A549 (cell line): ENCODE data around the gene GOLT1B. TPM values are rescaled to one million over a fixed set of nuclear protein-coding genes. Genes with fewer than 3 reads are reported as not detected.

ENCODE experiments used
- ATAC-seq, 2 experiments: fragments of 200-7000 bp in 1 of 2; fragments of >200 bp in 1 of 2; cut with Nextera tagmentation in 1 of 2; cut with Tn5 transposase in 1 of 2; 3 replicates each; pipeline versions ENCODE4 v1.8.0 to v1.9.1; 2018 to 2020; ENCODE audit warnings: mild to moderate bottlenecking in 1 of 2, moderate library complexity in 1 of 2
- CTCF ChIA-PET: fragments of 300-600 bp; sonication (Branson Sonifier 250); formaldehyde crosslinking; extraction: SDS; loops from one replicate; lab custom pipeline; 2021; ENCODE audit warnings: antibody characterized with exemption, inconsistent platforms; lab: Yijun Ruan, JAX
- POLR2A ChIA-PET: fragments of 350-600 bp; formaldehyde crosslinking; extraction: SDS; loops from one replicate; lab custom pipeline; 2021; ENCODE audit warnings: antibody characterized with exemption, inconsistent platforms; lab: Yijun Ruan, JAX
- DNase-seq, 2 experiments: peaks; one replicate each; pipeline versions ENCODE4 v3.0.0 to v3.0.0-alpha.2; 2011 to 2016; ENCODE audit warnings: low read depth in 1 of 2, low spot score in 1 of 2
- FAIRE-seq: peaks from 2 replicates; lab custom pipeline; 2011; peaks lifted over from hg19 to GRCh38; lab: Jason Lieb, UNC
- H3K27ac ChIP-seq, 2 experiments: fragments of >200 bp; sonication (Bioruptor Twin); formaldehyde crosslinking; 3 replicates each; pipeline ENCODE4 v1.5.1; 2016 to 2017
- H3K4me1 ChIP-seq: fragments of >200 bp; sonication (Bioruptor Twin); formaldehyde crosslinking; 3 replicates; pipeline ENCODE4 v1.6.1; 2016
- H3K4me2 ChIP-seq: fragments of >200 bp; sonication (Bioruptor Twin); formaldehyde crosslinking; 3 replicates; pipeline ENCODE4 v1.6.1; 2016
- H3K4me3 ChIP-seq: fragments of >200 bp; sonication (Bioruptor Twin); formaldehyde crosslinking; 3 replicates; pipeline ENCODE4 v1.5.1; 2016
- H3K9me3 ChIP-seq: fragments of >200 bp; sonication (Bioruptor Twin); formaldehyde crosslinking; 3 replicates; pipeline ENCODE4 v1.6.1; 2016
- BHLHE40 ChIP-seq: IDR thresholded peaks from 2 replicates; pipeline ENCODE4 v1.6.1; 2012; ENCODE audit warnings: low read depth, low read length, inconsistent platforms
- CBX8 ChIP-seq: fragments of 200-600 bp; sonication (generic); IDR thresholded peaks from 2 replicates; pipeline ENCODE4 v1.6.1; 2016
- CHD4 ChIP-seq: fragments of 200-600 bp; sonication (generic); IDR thresholded peaks from 2 replicates; pipeline ENCODE4 v1.6.1; 2016; ENCODE audit warnings: antibody characterized with exemption, mild to moderate bottlenecking, borderline replicate concordance
- EHMT2 ChIP-seq: fragments of 200-600 bp; sonication (generic); IDR thresholded peaks from 2 replicates; pipeline ENCODE4 v1.6.1; 2016; ENCODE audit warnings: antibody characterized with exemption, low read depth, mild to moderate bottlenecking, moderate library complexity
- FOSB ChIP-seq: fragments of 250-450 bp; sonication (Bioruptor Pico); IDR thresholded peaks from 2 replicates; pipeline ENCODE4 v1.5.0; 2020; ENCODE audit warnings: mild to moderate bottlenecking, moderate library complexity
- FOSL2 ChIP-seq, 2 experiments: fragments of 450-650 bp in 1 of 2; fragments of >200 bp in 1 of 2; sonication (Bioruptor Twin) in 1 of 2; formaldehyde crosslinking; IDR thresholded peaks; 2 replicates each; pipeline versions ENCODE4 v1.5.0 to v1.6.1; 2016 to 2020; ENCODE audit warnings: mild to moderate bottlenecking in 1 of 2, moderate library complexity in 1 of 2
- FOXS1 ChIP-seq: fragments of 250-450 bp; sonication (Bioruptor Pico); IDR thresholded peaks from 2 replicates; pipeline ENCODE4 v1.5.0; 2020; ENCODE audit warnings: mild to moderate bottlenecking, moderate library complexity
- GATA3 ChIP-seq: IDR thresholded peaks from 2 replicates; pipeline ENCODE4 v1.6.1; 2012; ENCODE audit warnings: borderline replicate concordance
- HDAC2 ChIP-seq: fragments of 200-600 bp; sonication (generic); IDR thresholded peaks from 2 replicates; pipeline ENCODE4 v1.6.1; 2016
- HOXA7 ChIP-seq: fragments of 250-450 bp; sonication (Bioruptor Pico); IDR thresholded peaks from 2 replicates; pipeline ENCODE4 v1.5.0; 2020; ENCODE audit warnings: mild to moderate bottlenecking, moderate library complexity
- JUN ChIP-seq, 2 experiments: fragments of >200 bp; sonication (Bioruptor Twin); formaldehyde crosslinking; IDR thresholded peaks; 2 replicates in 1 of 2; 3 replicates in 1 of 2; pipeline ENCODE4 v1.6.1; 2016 to 2017
- JUNB ChIP-seq: fragments of >200 bp; sonication (Bioruptor Twin); formaldehyde crosslinking; IDR thresholded peaks from 2 replicates; pipeline ENCODE4 v1.6.1; 2016
- MAZ ChIP-seq: fragments of 150-350 bp; IDR thresholded peaks from 2 replicates; pipeline ENCODE4 v1.6.1; 2014; ENCODE audit warnings: antibody characterized with exemption, low read depth, low read length, borderline replicate concordance
- MYC ChIP-seq: IDR thresholded peaks from 2 replicates; pipeline ENCODE4 v1.6.1; 2012; ENCODE audit warnings: mild to moderate bottlenecking, inconsistent platforms, low read length, improper control_type of control experiment, borderline replicate concordance
- NPAS2 ChIP-seq: fragments of 250-450 bp; sonication (Bioruptor Pico); IDR thresholded peaks from 2 replicates; pipeline ENCODE4 v1.8.0; 2022; ENCODE audit warnings: mild to moderate bottlenecking, moderate library complexity, borderline replicate concordance
- POLR2A ChIP-seq: IDR thresholded peaks from 2 replicates; pipeline ENCODE4 v1.6.1; 2012; ENCODE audit warnings: mild to moderate bottlenecking, low read length
- POLR2AphosphoS2 ChIP-seq: conservative IDR thresholded peaks from 2 replicates; pipeline ENCODE4 v1.6.1; 2012; ENCODE audit warnings: low read length, improper control_type of control experiment, inconsistent platforms
- RAD21 ChIP-seq, 2 experiments: fragments of >200 bp in 1 of 2; sonication (Bioruptor Twin) in 1 of 2; formaldehyde crosslinking in 1 of 2; IDR thresholded peaks in 1 of 2; conservative IDR thresholded peaks in 1 of 2; 2 replicates in 1 of 2; 3 replicates in 1 of 2; pipeline ENCODE4 v1.6.1; 2012 to 2018; ENCODE audit warnings: inconsistent platforms in 1 of 2
- TFCP2L1 ChIP-seq: fragments of 250-450 bp; sonication (Bioruptor Pico); IDR thresholded peaks from 2 replicates; pipeline ENCODE4 v1.5.0; 2021; ENCODE audit warnings: mild to moderate bottlenecking
- TP53 ChIP-seq: fragments of 250-450 bp; sonication (Bioruptor Pico); IDR thresholded peaks from 2 replicates; pipeline ENCODE4 v1.5.0; 2021; ENCODE audit warnings: mild to moderate bottlenecking, moderate library complexity
- ZC3H11A ChIP-seq: fragments of 450-650 bp; IDR thresholded peaks from 2 replicates; pipeline ENCODE4 v1.6.1; 2014; ENCODE audit warnings: antibody characterized with exemption, mild to moderate bottlenecking
- ZFP36 ChIP-seq: fragments of 450-650 bp; IDR thresholded peaks from 2 replicates; pipeline ENCODE4 v1.6.1; 2014; ENCODE audit warnings: borderline replicate concordance; ENCODE audit not compliant: partially characterized antibody
- ZSCAN20 ChIP-seq: fragments of 250-450 bp; sonication (Bioruptor Pico); IDR thresholded peaks from 2 replicates; pipeline ENCODE4 v1.8.0; 2022; ENCODE audit warnings: mild to moderate bottlenecking, moderate library complexity
- WGBS: methylation state at CpG from one replicate; pipeline ENCODE4 v1.1.6; 2017; ENCODE audit errors: missing lambda C conversion rate; 5-methylcytosine and 5-hydroxymethylcytosine counted together
- polyA plus RNA-seq, 4 experiments: library from polyadenylated mRNA; depleted of rRNA in 3 of 4; stranded (reverse); fragments of >200 nt; fragmentation: RNase III in 1 of 4; extraction: RNeasy Plus Mini Kit Qiagen cat#74134 plus additional on column Dnase treatment in 1 of 4; gene quantifications; 2 replicates in 3 of 4; 3 replicates in 1 of 4; pipeline ENCODE4 v1.2.3, GENCODE V29; 2011 to 2017
- TF ChIP-seq, protein P1 (sequence below): fragments of >200 bp; sonication (Bioruptor Twin); formaldehyde crosslinking; IDR thresholded peaks from 3 replicates; pipeline ENCODE4 v1.5.1; 2016
- TF ChIP-seq, protein P2 (sequence below): IDR thresholded peaks from 2 replicates; pipeline ENCODE4 v1.6.1; 2012
- TF ChIP-seq, protein P3 (sequence below): fragments of 450-650 bp; IDR thresholded peaks from 2 replicates; pipeline ENCODE4 v1.6.1; 2014; ENCODE audit warnings: antibody characterized with exemption
- TF ChIP-seq, protein P4 (sequence below): IDR thresholded peaks from 2 replicates; pipeline ENCODE4 v1.6.1; 2012

Gene GOLT1B
- polyA plus RNA-seq, 2 of the 4 experiments (the other 2 are of a cell fraction): 73.4 to 80.4 TPM

DNA sequence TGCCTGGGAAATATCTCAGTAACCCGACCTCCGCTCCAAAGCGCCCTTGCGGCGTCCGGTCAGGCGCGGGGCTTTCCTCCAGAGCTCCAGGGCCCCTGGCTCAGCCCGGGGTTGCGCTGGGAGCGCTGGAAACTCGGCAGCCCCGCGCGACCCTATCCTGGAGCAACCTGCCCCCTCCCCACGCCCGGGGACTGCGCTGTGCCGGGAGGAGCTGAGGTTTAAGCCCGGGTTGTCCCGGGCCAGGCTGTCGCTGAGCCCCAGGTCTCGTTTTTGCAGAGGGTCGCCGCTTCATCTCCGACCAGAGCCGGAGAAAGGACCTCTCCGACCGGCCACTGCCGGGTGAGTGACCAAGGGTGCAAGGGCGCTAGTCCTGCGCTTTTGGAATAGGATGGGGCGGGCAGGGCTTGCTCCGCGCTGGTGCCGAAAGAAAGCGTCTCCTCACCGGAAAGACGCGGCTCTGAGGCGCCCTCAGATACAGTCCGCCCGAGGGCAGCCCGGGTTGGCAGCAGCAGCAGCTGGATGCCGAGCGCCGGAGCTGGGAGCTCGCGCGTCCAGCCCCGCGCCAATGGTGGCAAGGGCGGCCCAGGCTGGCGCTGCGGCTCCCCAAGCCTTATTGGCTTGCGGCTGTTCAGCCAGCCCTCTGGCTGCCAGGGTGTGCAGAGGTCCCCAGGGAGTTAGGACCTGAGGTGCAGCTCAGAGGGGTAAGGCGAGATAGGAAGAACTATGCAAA is 26.0 kb downstream of the GOLT1B start (continued):
- TF ChIP-seq, protein P1, sequence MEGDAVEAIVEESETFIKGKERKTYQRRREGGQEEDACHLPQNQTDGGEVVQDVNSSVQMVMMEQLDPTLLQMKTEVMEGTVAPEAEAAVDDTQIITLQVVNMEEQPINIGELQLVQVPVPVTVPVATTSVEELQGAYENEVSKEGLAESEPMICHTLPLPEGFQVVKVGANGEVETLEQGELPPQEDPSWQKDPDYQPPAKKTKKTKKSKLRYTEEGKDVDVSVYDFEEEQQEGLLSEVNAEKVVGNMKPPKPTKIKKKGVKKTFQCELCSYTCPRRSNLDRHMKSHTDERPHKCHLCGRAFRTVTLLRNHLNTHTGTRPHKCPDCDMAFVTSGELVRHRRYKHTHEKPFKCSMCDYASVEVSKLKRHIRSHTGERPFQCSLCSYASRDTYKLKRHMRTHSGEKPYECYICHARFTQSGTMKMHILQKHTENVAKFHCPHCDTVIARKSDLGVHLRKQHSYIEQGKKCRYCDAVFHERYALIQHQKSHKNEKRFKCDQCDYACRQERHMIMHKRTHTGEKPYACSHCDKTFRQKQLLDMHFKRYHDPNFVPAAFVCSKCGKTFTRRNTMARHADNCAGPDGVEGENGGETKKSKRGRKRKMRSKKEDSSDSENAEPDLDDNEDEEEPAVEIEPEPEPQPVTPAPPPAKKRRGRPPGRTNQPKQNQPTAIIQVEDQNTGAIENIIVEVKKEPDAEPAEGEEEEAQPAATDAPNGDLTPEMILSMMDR: no peak
- TF ChIP-seq EHMT2 (no peak), JUN (IDR thresholded peaks at IDR 0.05) (peak in 1 of 2 experiments; percentile 35; a peak in 1 of 5 replicates), POLR2A (peak; percentile 56), TP53 (no peak), FOXS1 (CRISPR knock-in tag) (no peak), BHLHE40 (no peak), NPAS2 (CRISPR knock-in tag) (no peak), ZFP36 (no peak), MYC (no peak), POLR2AphosphoS2 (no peak), ZC3H11A (no peak), TFCP2L1 (CRISPR knock-in tag) (no peak), GATA3 (no peak), MAZ (no peak), RAD21 (conservative IDR thresholded peaks at IDR 0.05 in 1 of 2, IDR thresholded peaks at IDR 0.05 in 1 of 2) (peak in 1 of 2 experiments; percentile 22; a peak in 2 of 5 replicates), ZSCAN20 (CRISPR knock-in tag) (no peak)
- TF ChIP-seq, protein P2, sequence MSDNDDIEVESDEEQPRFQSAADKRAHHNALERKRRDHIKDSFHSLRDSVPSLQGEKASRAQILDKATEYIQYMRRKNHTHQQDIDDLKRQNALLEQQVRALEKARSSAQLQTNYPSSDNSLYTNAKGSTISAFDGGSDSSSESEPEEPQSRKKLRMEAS: peak; percentile 13; the same call in 1 of the 2 replicates

DNA sequence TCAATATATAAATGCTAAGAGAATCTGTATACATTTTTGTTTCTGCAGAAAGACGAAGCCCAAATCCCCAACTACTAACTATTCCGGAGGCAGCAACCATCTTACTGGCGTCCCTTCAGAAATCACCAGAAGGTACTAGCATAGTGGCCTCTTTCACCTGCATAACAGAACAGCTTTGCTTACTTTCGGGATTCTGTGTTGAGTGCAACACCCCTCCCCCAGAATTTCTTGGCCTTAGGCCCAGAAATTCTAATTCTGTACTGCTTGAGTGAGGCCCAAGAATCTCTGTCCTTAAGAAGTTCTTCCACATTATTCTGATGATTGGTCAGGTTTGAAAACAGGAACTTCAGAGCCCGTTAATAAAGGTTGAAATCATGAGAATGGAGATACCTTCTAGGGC is 27.4 kb downstream of the GOLT1B start:
- no peak overlapping the region for H3K4me3 ChIP-seq
- peaks cover 28% of the 10 kb centered on the region for H3K4me1 ChIP-seq
- no peak overlapping the region for H3K27ac ChIP-seq
- H3K9me3 ChIP-seq: 0 out of 3 replicates have a peak, but pooled peaks cover 2% of the 10 kb centered on the region
- no peak for ATAC-seq
- no peak for DNase-seq
- WGBS: 91% methylated on average over 5 of the region's 5 CpGs
- ChIA-PET POLR2A (interaction anchor here (0.6 kb wide), 1 partner anchor 20 kb away, joined by 3 read pairs; no protein-coding TSS in a partner anchor), CTCF (interaction anchor here (1.4 kb wide), 2 partner anchors 9 to 18 kb away, joined by 3 to 4 read pairs; no protein-coding TSS in a partner anchor)
- TF ChIP-seq JUN (IDR thresholded peaks at IDR 0.05): no peak
- no peak for TF ChIP-seq CBX8
- TF ChIP-seq, protein P3, sequence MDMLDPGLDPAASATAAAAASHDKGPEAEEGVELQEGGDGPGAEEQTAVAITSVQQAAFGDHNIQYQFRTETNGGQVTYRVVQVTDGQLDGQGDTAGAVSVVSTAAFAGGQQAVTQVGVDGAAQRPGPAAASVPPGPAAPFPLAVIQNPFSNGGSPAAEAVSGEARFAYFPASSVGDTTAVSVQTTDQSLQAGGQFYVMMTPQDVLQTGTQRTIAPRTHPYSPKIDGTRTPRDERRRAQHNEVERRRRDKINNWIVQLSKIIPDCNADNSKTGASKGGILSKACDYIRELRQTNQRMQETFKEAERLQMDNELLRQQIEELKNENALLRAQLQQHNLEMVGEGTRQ: no peak
- TF ChIP-seq, protein P4, sequence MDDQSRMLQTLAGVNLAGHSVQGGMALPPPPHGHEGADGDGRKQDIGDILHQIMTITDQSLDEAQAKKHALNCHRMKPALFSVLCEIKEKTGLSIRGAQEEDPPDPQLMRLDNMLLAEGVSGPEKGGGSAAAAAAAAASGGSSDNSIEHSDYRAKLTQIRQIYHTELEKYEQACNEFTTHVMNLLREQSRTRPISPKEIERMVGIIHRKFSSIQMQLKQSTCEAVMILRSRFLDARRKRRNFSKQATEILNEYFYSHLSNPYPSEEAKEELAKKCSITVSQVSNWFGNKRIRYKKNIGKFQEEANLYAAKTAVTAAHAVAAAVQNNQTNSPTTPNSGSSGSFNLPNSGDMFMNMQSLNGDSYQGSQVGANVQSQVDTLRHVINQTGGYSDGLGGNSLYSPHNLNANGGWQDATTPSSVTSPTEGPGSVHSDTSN: no peak
- TF ChIP-seq HOXA7: no peak
- TF ChIP-seq CHD4: no peak
- TF ChIP-seq FOXS1 (CRISPR knock-in tag): no peak
- no peak for TF ChIP-seq FOSB (CRISPR knock-in tag)
- no peak for TF ChIP-seq ZSCAN20 (CRISPR knock-in tag)
- no peak for TF ChIP-seq JUNB
- TF ChIP-seq NPAS2 (CRISPR knock-in tag): no peak
- TF ChIP-seq HDAC2: no peak
- TF ChIP-seq FOSL2 (IDR thresholded peaks at IDR 0.05): no peak
- no peak for TF ChIP-seq FOSL2 (CRISPR knock-in tag; IDR thresholded peaks at IDR 0.05)
- peak overlapping the region; percentile 67; the same call in 1 of the 3 replicates for H3K4me2 ChIP-seq
- no peak for FAIRE-seq
